LNCaP clone FGC (cell line): ENCODE data around the gene TNNI2.

Experiments
- DNase-seq: peaks from one replicate; pipeline ENCODE4 v3.0.0-alpha.2; 2011; ENCODE audit warnings: low read depth
- H3K4me3 ChIP-seq: 2 replicates; pipeline ENCODE4 v1.5.1; 2011; ENCODE audit warnings: mild to moderate bottlenecking, low read depth, low read length, control low read depth
- CTCF ChIP-seq: IDR thresholded peaks from 2 replicates; pipeline ENCODE4 v1.5.1; 2012; ENCODE audit warnings: mild to moderate bottlenecking; ENCODE audit not compliant: control insufficient read depth, insufficient read depth; ENCODE audit errors: extremely low read depth

Gene TNNI2

GRCh38 chr11:1848640-1849430 is 10.1 kb downstream of the TNNI2 start:
- no peak overlapping the region for H3K4me3 ChIP-seq
- TF ChIP-seq CTCF: no peak
- no peak for DNase-seq

- no peak overlapping the region for H3K4me3 ChIP-seq
- DNase-seq: no peak
- no peak for TF ChIP-seq CTCF
These were observed 12.8 kb downstream of the TNNI2 start for GRCh38 chr11:1851468-1852180.

- TF ChIP-seq CTCF: no peak
- DNase-seq: no peak
- H3K4me3 ChIP-seq: no peak overlapping the region
These were observed 13.6 kb downstream of the TNNI2 start for GRCh38 chr11:1852271-1852876.

GRCh38 chr11:1852877-1853276 is 14.1 kb downstream of the TNNI2 start, which contains the start of gene LSP1:
LSP1 (plus strand) TSS chr11:1853084; CDS start chr11:1853145, 61 bp downstream.
- TF ChIP-seq CTCF: no peak
- no peak within 1 kb of the TSS for H3K4me3 ChIP-seq
- DNase-seq: no peak

- no peak for DNase-seq
- no peak overlapping the region for H3K4me3 ChIP-seq
- no peak for TF ChIP-seq CTCF
These were observed 14.8 kb downstream of the TNNI2 start for GRCh38 chr11:1853376-1854131.

- no peak for TF ChIP-seq CTCF
- H3K4me3 ChIP-seq: no peak overlapping the region
- DNase-seq: no peak
These were observed 15.6 kb downstream of the TNNI2 start for GRCh38 chr11:1854132-1854948.
